ENCODE data around the gene GDAP2.

- TF ChIP-seq, protein P1, sequence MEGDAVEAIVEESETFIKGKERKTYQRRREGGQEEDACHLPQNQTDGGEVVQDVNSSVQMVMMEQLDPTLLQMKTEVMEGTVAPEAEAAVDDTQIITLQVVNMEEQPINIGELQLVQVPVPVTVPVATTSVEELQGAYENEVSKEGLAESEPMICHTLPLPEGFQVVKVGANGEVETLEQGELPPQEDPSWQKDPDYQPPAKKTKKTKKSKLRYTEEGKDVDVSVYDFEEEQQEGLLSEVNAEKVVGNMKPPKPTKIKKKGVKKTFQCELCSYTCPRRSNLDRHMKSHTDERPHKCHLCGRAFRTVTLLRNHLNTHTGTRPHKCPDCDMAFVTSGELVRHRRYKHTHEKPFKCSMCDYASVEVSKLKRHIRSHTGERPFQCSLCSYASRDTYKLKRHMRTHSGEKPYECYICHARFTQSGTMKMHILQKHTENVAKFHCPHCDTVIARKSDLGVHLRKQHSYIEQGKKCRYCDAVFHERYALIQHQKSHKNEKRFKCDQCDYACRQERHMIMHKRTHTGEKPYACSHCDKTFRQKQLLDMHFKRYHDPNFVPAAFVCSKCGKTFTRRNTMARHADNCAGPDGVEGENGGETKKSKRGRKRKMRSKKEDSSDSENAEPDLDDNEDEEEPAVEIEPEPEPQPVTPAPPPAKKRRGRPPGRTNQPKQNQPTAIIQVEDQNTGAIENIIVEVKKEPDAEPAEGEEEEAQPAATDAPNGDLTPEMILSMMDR (IDR thresholded peaks at IDR 0.05) = no peak
- TF ChIP-seq POLR2A (IDR thresholded peaks at IDR 0.05) = no peak
Measured at GRCh38 chr1:117879284-117879683, 50.1 kb downstream of the GDAP2 start.

All from thyroid gland (tissue), 4 donors.